GM12878 (cell line): ENCODE results near the gene AKR1C1. TPM values are rescaled to one million over a fixed set of nuclear protein-coding genes. Genes with fewer than 3 reads are reported as not detected.

ENCODE experiments used
- ATAC-seq: fragments of 200-7000 bp; cut with Tn5 transposase; 3 replicates; pipeline ENCODE4 v1.9.1; 2020; ENCODE audit warnings: mild to moderate bottlenecking, moderate library complexity
- BruUV-seq: library from RNA; stranded (reverse); fragments of 400-500 nt; replicated peaks from 2 replicates; lab custom pipeline; 2021; lab: Mats Ljungman, UMichigan
- CTCF ChIA-PET: fragments of 300-600 bp; sonication (Branson Sonifier 250); formaldehyde crosslinking; extraction: SDS; loops from one replicate; lab custom pipeline; 2021; ENCODE audit warnings: inconsistent platforms; lab: Yijun Ruan, JAX
- POLR2A ChIA-PET: fragments of 350-600 bp; formaldehyde crosslinking; extraction: SDS; loops from one replicate; lab custom pipeline; 2021; ENCODE audit warnings: inconsistent platforms; lab: Charles Lee
- RAD21 ChIA-PET: fragments of 300-600 bp; sonication (Branson Sonifier 250); formaldehyde crosslinking; loops from one replicate; lab custom pipeline; 2023; ENCODE audit warnings: antibody characterized with exemption; ENCODE audit not compliant: unreplicated experiment; lab: Charles Lee
- SMC1A ChIA-PET: fragments of 300-600 bp; sonication (Branson Sonifier 250); formaldehyde crosslinking; loops from one replicate; lab custom pipeline; 2023; ENCODE audit not compliant: unreplicated experiment, uncharacterized antibody; lab: Charles Lee
- DNase-seq: peaks from one replicate; pipeline ENCODE4 v3.0.0-alpha.2; 2011; ENCODE audit warnings: low read depth, low spot score
- FAIRE-seq: peaks from 3 replicates; lab custom pipeline; 2011; peaks lifted over from hg19 to GRCh38; lab: Jason Lieb, UNC
- H2AFZ ChIP-seq: 2 replicates; pipeline ENCODE4 v1.6.0; 2011; ENCODE audit warnings: low read depth, low read length, control low read depth; ENCODE audit not compliant: control insufficient read depth
- H3K27ac ChIP-seq: 2 replicates; pipeline ENCODE4 v1.5.1; 2011; ENCODE audit warnings: control low read depth; ENCODE audit not compliant: control insufficient read depth, insufficient read depth
- H3K27me3 ChIP-seq, 2 experiments: replicated peaks in 1 of 2; 2 replicates each; pipeline versions ENCODE4 v1.6.0 to v1.6.1; 2011; ENCODE audit warnings: low read length in 1 of 2; ENCODE audit not compliant: control insufficient read depth in 2 of 2, insufficient read depth in 2 of 2
- H3K36me3 ChIP-seq, 2 experiments: 2 replicates each; pipeline ENCODE4 v1.5.1; 2011; ENCODE audit warnings: low read length in 1 of 2; ENCODE audit not compliant: control insufficient read depth in 2 of 2, insufficient read depth in 2 of 2
- H3K4me1 ChIP-seq: 2 replicates; pipeline ENCODE4 v1.6.1; 2011; ENCODE audit warnings: mild to moderate bottlenecking, low read length, moderate library complexity, mixed read lengths; ENCODE audit not compliant: control insufficient read depth, insufficient read depth
- H3K4me2 ChIP-seq: 2 replicates; pipeline ENCODE4 v1.6.0; 2011; ENCODE audit warnings: control low read depth; ENCODE audit not compliant: control insufficient read depth, insufficient read depth
- H3K4me3 ChIP-seq: fragments of 200-600 bp; sonication (generic); 2 replicates; pipeline ENCODE4 v1.5.1; 2016
- H3K79me2 ChIP-seq: 2 replicates; pipeline ENCODE4 v1.6.0; 2011; ENCODE audit warnings: low read length; ENCODE audit not compliant: control insufficient read depth, insufficient read depth
- H3K9ac ChIP-seq: 2 replicates; pipeline ENCODE4 v1.8.0; 2011; ENCODE audit warnings: low read length, control low read depth, mixed read lengths; ENCODE audit not compliant: control insufficient read depth, insufficient read depth
- H3K9me3 ChIP-seq: replicated peaks from 3 replicates; pipeline ENCODE4 v1.5.1; 2011; ENCODE audit warnings: mild to moderate bottlenecking, low read length; ENCODE audit not compliant: control insufficient read depth, insufficient read depth
- H4K20me1 ChIP-seq: 2 replicates; pipeline ENCODE4 v1.6.0; 2011; ENCODE audit not compliant: control insufficient read depth, insufficient read depth
- BCLAF1 ChIP-seq: fragments of 450-650 bp; IDR thresholded peaks from 2 replicates; pipeline ENCODE4 v1.6.1; 2017; ENCODE audit warnings: antibody characterized with exemption, mild to moderate bottlenecking, moderate library complexity
- BHLHE40 ChIP-seq, 2 experiments: fragments of 450-650 bp in 1 of 2; IDR thresholded peaks; 2 replicates each; pipeline ENCODE4 v1.6.1; 2011 to 2017; ENCODE audit warnings: low read depth in 2 of 2, borderline replicate concordance in 1 of 2, improper control_type of control experiment in 1 of 2, low read length in 1 of 2, mild to moderate bottlenecking in 1 of 2
- CREB1 ChIP-seq: IDR thresholded peaks from 2 replicates; pipeline ENCODE4 v1.6.1; 2012; ENCODE audit warnings: low read depth, mild to moderate bottlenecking, inconsistent platforms
- EED ChIP-seq: sonication (generic); IDR thresholded peaks from 2 replicates; pipeline ENCODE4 v1.6.1; 2016; ENCODE audit warnings: antibody characterized with exemption, low read depth
- HCFC1 ChIP-seq: fragments of 150-350 bp; IDR thresholded peaks from 2 replicates; pipeline ENCODE4 v1.6.1; 2014; ENCODE audit warnings: low read length
- NFYA ChIP-seq: IDR thresholded peaks from 2 replicates; pipeline ENCODE4 v1.6.1; 2011; ENCODE audit warnings: low read depth, mild to moderate bottlenecking, low read length, improper control_type of control experiment, borderline replicate concordance
- RELB ChIP-seq: fragments of 450-650 bp; IDR thresholded peaks from 2 replicates; pipeline ENCODE4 v1.6.1; 2017; ENCODE audit warnings: low read depth, mild to moderate bottlenecking, moderate library complexity
- SIN3A ChIP-seq: IDR thresholded peaks from 2 replicates; pipeline ENCODE4 v1.6.1; 2012; ENCODE audit warnings: low read depth, low read length, improper control_type of control experiment
- ZNF24 ChIP-seq: fragments of 450-650 bp; IDR thresholded peaks from 2 replicates; pipeline ENCODE4 v1.6.1; 2017; ENCODE audit warnings: antibody characterized with exemption, mild to moderate bottlenecking
- ZNF274 ChIP-seq: IDR thresholded peaks from one replicate; pipeline ENCODE4 v1.8.0; 2011; ENCODE audit not compliant: insufficient read length, insufficient read depth
- WGBS: methylation state at CpG from one replicate; pipeline ENCODE4 v1.1.6; 2016; ENCODE audit warnings: low lambda C conversion rate; ENCODE audit not compliant: insufficient replicate concordance, insufficient coverage; ENCODE audit errors: missing lambda C conversion rate; 5-methylcytosine and 5-hydroxymethylcytosine counted together
- in situ Hi-C: fragments of 300-500 bp; cut with MboI; formaldehyde crosslinking; loops from 9 replicates; pipeline ENCODE4 v1.14.3; 2018; ENCODE audit warnings: mixed read lengths
- intact Hi-C: fragments of 100-400 bp; cut with micrococcal nuclease; formaldehyde crosslinking; loops from one replicate; pipeline ENCODE4 v1.14.2; 2022; ENCODE audit not compliant: unreplicated experiment
- polyA plus RNA-seq, 11 experiments: library from polyadenylated mRNA; depleted of rRNA in 4 of 11; unstranded in 6 of 11; stranded (reverse) in 5 of 11; fragments of >200 nt; fragmentation: Nextera tagmentation in 4 of 11; fragmentation: Illumina TruSeq in 1 of 11; extraction: Ambion mirVana in 4 of 11; extraction: Trizol in 1 of 11; gene quantifications; 1 replicate in 1 of 11; 2 replicates in 10 of 11; pipeline versions ENCODE4 v1.2.1 to v1.2.3, GENCODE V29; 2011 to 2016; ENCODE audit warnings: inconsistent platforms in 2 of 11, missing spikeins in 2 of 11, low read depth in 1 of 11
- total RNA-seq, 4 experiments: library from RNA; depleted of rRNA in 3 of 4; stranded (reverse); fragments of >200 nt in 3 of 4; fragmentation: Illumina TruSeq in 1 of 4; extraction: Trizol in 1 of 4; gene quantifications; 2 replicates each; pipeline versions ENCODE4 v1.2.1 to v1.2.3, GENCODE V29; 2013 to 2021
- TF ChIP-seq, protein P1 (sequence below): fragments of 450-650 bp; formaldehyde crosslinking; IDR thresholded peaks from 2 replicates; pipeline ENCODE4 v1.4.0; 2022; ENCODE audit warnings: mild to moderate bottlenecking, moderate library complexity
- TF ChIP-seq, protein P2 (sequence below): fragments of 450-650 bp; IDR thresholded peaks from 2 replicates; pipeline ENCODE4 v1.6.1; 2017; ENCODE audit warnings: mild to moderate bottlenecking, low read depth, inconsistent platforms; ENCODE audit not compliant: poor library complexity, severe bottlenecking

Gene AKR1C1
- total and polyA plus RNA-seq, 10 of the 15 experiments (the other 5 are each of a cell fraction or from before 2014, with no cell fraction given) = 0.05 to 1.2 (median 0.35) TPM; not detected in 6

- in situ Hi-C loops = no loop called here
- no peak overlapping the region for H3K4me2 ChIP-seq
- SMC1A ChIA-PET = no interaction called here
- H3K9ac ChIP-seq = no peak overlapping the region
- FAIRE-seq (no peak), ATAC-seq (no peak), DNase-seq (no peak)
- no peaks in the 10 kb centered on the region for H4K20me1 ChIP-seq
- H3K4me3 ChIP-seq = no peak overlapping the region
- no peak overlapping the region for H2AFZ ChIP-seq
- no TSS peak for BruUV-seq
- no peak overlapping the region for H3K27ac ChIP-seq
- POLR2A ChIA-PET = no interaction called here
- intact Hi-C loops = no loop called here
- no peaks in the 10 kb centered on the region for H3K36me3 ChIP-seq
- CTCF ChIA-PET = no interaction called here
- no peaks in the 10 kb centered on the region for H3K4me1 ChIP-seq
- no peaks in the 10 kb centered on the region; the same call in 2 of the 3 replicates for H3K9me3 ChIP-seq
- no peaks in the 10 kb centered on the region for H3K79me2 ChIP-seq
- WGBS = 34% methylated on average over 6 of the region's 6 CpGs
- H3K27me3 ChIP-seq = no peaks in the 10 kb centered on the region
- RAD21 ChIA-PET = no interaction called here
- TF ChIP-seq BHLHE40 (IDR thresholded peaks at IDR 0.05; ENCODE audit: borderline replicate concordance in 1 of 2, low read depth in 2 of 2, low read length in 1 of 2) (no peak), ZNF274 (no peak), CREB1 (no peak), NFYA (no peak), RELB (no peak), BCLAF1 (no peak), SIN3A (no peak), HCFC1 (no peak), ZNF24 (no peak), EED (no peak)
- TF ChIP-seq, protein P1, sequence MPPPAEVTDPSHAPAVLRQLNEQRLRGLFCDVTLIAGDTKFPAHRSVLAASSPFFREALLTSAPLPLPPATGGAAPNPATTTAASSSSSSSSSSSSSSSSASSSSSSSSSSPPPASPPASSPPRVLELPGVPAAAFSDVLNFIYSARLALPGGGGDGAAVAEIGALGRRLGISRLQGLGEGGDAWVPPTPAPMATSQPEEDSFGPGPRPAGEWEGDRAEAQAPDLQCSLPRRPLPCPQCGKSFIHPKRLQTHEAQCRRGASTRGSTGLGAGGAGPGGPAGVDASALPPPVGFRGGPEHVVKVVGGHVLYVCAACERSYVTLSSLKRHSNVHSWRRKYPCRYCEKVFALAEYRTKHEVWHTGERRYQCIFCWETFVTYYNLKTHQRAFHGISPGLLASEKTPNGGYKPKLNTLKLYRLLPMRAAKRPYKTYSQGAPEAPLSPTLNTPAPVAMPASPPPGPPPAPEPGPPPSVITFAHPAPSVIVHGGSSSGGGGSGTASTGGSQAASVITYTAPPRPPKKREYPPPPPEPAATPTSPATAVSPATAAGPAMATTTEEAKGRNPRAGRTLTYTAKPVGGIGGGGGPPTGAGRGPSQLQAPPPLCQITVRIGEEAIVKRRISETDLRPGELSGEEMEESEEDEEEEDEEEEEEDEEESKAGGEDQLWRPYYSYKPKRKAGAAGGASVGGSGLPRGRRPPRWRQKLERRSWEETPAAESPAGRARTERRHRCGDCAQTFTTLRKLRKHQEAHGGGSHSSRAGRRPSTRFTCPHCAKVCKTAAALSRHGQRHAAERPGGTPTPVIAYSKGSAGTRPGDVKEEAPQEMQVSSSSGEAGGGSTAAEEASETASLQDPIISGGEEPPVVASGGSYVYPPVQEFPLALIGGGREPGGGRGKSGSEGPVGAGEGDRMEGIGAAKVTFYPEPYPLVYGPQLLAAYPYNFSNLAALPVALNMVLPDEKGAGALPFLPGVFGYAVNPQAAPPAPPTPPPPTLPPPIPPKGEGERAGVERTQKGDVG (CRISPR knock-in tag) = no peak
- TF ChIP-seq, protein P2, sequence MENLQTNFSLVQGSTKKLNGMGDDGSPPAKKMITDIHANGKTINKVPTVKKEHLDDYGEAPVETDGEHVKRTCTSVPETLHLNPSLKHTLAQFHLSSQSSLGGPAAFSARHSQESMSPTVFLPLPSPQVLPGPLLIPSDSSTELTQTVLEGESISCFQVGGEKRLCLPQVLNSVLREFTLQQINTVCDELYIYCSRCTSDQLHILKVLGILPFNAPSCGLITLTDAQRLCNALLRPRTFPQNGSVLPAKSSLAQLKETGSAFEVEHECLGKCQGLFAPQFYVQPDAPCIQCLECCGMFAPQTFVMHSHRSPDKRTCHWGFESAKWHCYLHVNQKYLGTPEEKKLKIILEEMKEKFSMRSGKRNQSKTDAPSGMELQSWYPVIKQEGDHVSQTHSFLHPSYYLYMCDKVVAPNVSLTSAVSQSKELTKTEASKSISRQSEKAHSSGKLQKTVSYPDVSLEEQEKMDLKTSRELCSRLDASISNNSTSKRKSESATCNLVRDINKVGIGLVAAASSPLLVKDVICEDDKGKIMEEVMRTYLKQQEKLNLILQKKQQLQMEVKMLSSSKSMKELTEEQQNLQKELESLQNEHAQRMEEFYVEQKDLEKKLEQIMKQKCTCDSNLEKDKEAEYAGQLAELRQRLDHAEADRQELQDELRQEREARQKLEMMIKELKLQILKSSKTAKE = no peak
These were observed 48.9 kb upstream of the AKR1C1 start for GRCh38 chr10:4914213-4914850.
